Small intestine (tissue), 7 donors: ENCODE data around the gene SMIM45.

Experiments used
- DNase-seq, 2 donors: peaks; one replicate each; pipeline versions ENCODE4 v3.0.0 to v3.0.0-alpha.2; 2013
- FAIRE-seq: peaks from 2 replicates; lab custom pipeline; 2012; peaks lifted over from hg19 to GRCh38; lab: Jason Lieb, UNC
- H3K27ac ChIP-seq, 3 donors: one replicate each; pipeline ENCODE4 v1.5.1; 2013; ENCODE audit warnings: low read length in 2 of 3, mild to moderate bottlenecking in 2 of 3, control low read depth in 1 of 3, inconsistent platforms in 1 of 3, low read depth in 1 of 3, moderate library complexity in 1 of 3
- H3K27me3 ChIP-seq, 3 donors: one replicate each; pipeline ENCODE4 v1.6.1; 2013; ENCODE audit warnings: low read length in 3 of 3, inconsistent platforms in 1 of 3; ENCODE audit not compliant: control insufficient read depth in 3 of 3, insufficient read depth in 3 of 3
- H3K36me3 ChIP-seq, 3 donors: one replicate each; pipeline ENCODE4 v1.6.1; 2013; ENCODE audit warnings: low read length in 3 of 3, inconsistent platforms in 1 of 3, low read depth in 1 of 3, mild to moderate bottlenecking in 1 of 3, moderate library complexity in 1 of 3; ENCODE audit not compliant: control insufficient read depth in 3 of 3, insufficient read depth in 2 of 3
- H3K4me1 ChIP-seq, 3 donors: one replicate each; pipeline ENCODE4 v1.6.1; 2013; ENCODE audit warnings: low read length in 2 of 3, inconsistent platforms in 1 of 3, low read depth in 1 of 3, mild to moderate bottlenecking in 1 of 3, moderate library complexity in 1 of 3; ENCODE audit not compliant: control insufficient read depth in 3 of 3, insufficient read depth in 2 of 3
- H3K4me3 ChIP-seq, 3 donors: one replicate each; pipeline ENCODE4 v1.5.1; 2013; ENCODE audit warnings: low read length in 3 of 3, control low read depth in 1 of 3, inconsistent platforms in 1 of 3, low read depth in 1 of 3, mild to moderate bottlenecking in 1 of 3, moderate library complexity in 1 of 3
- H3K9me3 ChIP-seq, 2 donors: one replicate each; pipeline ENCODE4 v1.6.1; 2013; ENCODE audit warnings: low read depth in 1 of 2, low read length in 1 of 2; ENCODE audit not compliant: control insufficient read depth in 2 of 2, insufficient read depth in 1 of 2
- WGBS, 3 donors: extraction: QIAGEN DNeasy Blood & Tissue Kit; methylation state at CpG; one replicate each; pipeline ENCODE4 v1.1.7; 2013; 5-methylcytosine and 5-hydroxymethylcytosine counted together
- donor health status: healthy with polysubstance abuse.
- donor health status: control.
- donor health status: control.
- donor health status: Bipolar disorder and iron deficiency.
- donor health status: healthy.

Gene SMIM45

DNA sequence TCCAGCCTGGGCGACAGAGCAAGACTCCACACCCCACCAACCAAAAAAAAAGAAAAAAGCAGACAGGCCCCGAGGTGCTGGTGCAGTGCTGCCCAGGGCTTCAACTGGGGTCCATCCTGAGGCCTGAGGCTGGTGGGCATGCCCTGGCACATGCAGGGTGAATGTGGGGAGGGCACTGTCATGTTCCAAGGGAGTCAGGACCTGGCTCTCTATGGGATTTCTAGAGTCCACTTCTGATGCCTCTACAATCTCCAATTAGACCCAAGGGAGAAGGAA is 15.1 kb upstream of the SMIM45 start:
- no peaks in the 10 kb centered on the region for H3K27me3 ChIP-seq
- DNase-seq (no peak), FAIRE-seq (no peak)
- peaks cover 0 to 4% (median 0%) of the 10 kb centered on the region in 3 donors for H3K4me1 ChIP-seq
- no peak overlapping the region for H3K4me3 ChIP-seq
- H3K27ac ChIP-seq: peak overlapping the region in 1 of 3 donors; percentile 16
- peaks cover 0 to 55% (median 0%) of the 10 kb centered on the region in 3 donors for H3K36me3 ChIP-seq
- 88 to 92% (median 91%) methylated on average over 2 of the region's 2 CpGs for WGBS, 3 donors
- peaks cover 0 to 4% of the 10 kb centered on the region in 2 donors for H3K9me3 ChIP-seq

DNA sequence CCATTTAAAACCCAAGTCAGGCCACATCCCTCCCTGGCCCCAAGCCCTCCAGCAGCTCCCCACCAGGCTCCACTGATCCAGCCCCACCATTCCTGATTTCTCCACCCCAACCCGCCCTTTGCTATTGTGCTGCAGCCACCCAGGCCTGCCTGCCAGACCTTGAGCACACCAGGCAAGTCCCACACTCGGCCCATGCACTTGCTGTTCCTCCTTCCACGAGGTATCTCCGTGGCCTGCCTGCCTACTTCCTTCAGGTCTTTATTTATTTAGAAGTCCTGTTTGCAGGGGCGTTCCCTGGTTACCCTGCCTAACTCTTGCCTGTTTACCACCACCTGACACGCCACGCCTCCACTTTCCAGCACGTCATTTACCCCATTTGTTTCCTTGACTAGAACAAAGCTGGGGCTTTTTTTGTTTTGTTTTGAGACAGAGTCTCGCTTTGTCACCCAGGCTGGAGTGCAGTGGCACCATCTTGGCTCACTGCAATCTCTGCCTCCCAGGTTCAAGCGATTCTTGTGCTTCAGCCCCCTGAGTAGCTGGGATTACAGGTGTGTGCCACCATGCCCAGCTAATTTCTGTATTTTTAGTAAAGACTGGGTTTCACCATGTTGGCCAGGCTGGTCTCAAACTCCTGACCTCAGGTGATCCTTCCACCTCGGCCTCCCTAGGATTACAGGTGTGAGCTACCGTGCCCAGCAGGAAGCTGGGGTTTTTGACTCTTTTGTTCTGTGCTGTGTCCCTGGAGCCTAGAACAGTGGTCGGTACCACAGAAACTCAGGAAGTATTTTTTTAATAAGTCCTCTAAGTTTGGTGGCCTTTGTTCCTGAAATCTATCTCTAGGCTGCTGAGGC is 11.7 kb upstream of the SMIM45 start:
- Histone ChIP-seq H3K4me1 (peaks cover 0 to 4% (median 0%) of the 10 kb centered on the region in 3 donors), H3K36me3 (peaks cover 0 to 56% (median 0%) of the 10 kb centered on the region in 3 donors), H3K27me3 (no peaks in the 10 kb centered on the region), H3K4me3 (no peak overlapping the region), H3K9me3 (peaks cover 0 to 4% of the 10 kb centered on the region in 2 donors), H3K27ac (peak overlapping the region; percentile 42 to 90 (median 63))
- 59 to 70% (median 62%) methylated on average over 13 of the region's 13 CpGs for WGBS, 3 donors
- peak in 1 of 2 donors; percentile 80 for DNase-seq
- no peak for FAIRE-seq

DNA sequence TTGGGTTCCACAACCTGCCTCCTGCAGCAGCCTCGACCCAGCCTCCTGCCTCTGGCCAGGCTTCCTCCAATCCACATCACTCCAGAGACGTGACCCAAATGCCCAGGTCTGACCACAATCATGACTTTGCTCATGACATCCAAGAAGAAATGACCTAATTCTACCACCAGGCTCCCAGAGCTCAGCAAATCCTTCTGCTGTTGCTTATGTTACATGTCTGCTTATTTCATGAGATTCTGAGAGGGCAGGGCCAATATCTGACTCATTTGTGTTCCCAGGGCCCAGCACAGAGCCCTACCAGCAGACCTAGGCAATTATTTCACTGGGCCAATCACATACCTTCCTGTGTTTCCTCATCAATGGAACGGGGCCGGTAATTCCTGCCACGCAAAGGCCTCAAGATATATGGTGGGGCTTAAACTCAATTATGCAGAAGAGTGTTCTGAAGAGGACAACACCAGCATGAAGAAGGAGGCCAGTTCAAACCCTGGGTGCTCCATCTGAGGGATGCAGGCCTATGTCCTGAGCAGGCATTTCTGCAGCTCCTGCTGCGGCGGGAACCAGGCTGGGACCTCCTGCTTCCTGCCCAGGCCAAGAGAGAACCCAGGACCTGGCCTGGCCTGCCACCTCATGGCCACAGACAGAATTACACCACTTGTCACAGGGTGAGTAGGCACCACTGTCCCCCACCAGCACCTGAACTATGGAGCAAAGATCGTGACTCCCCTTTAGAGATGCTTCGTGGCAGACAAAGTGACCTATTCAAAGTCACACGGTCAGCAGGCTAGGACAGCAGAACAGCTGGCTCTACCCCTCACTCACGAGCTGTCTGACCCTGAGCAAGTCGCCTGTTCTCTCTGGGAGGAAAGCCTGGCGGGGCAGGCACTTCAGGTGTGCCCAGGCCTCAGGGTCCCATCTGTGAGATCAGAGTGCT is 10.9 kb upstream of the SMIM45 start:
- no peaks in the 10 kb centered on the region for H3K27me3 ChIP-seq
- H3K9me3 ChIP-seq: peaks cover 0 to 4% of the 10 kb centered on the region in 2 donors
- peak overlapping the region; percentile 42 to 90 (median 63) for H3K27ac ChIP-seq
- FAIRE-seq (no peak), DNase-seq (peak; percentile 82 to 86)
- H3K36me3 ChIP-seq: peaks cover 0 to 55% (median 0%) of the 10 kb centered on the region in 3 donors
- 44 to 50% (median 45%) methylated on average over 13 of the region's 13 CpGs for WGBS, 3 donors
- no peak overlapping the region for H3K4me3 ChIP-seq
- peaks cover 0 to 10% (median 0%) of the 10 kb centered on the region in 3 donors for H3K4me1 ChIP-seq

- Histone ChIP-seq H3K4me1 (peaks cover 0 to 18% (median 0%) of the 10 kb centered on the region in 3 donors), H3K9me3 (peaks cover 0 to 4% of the 10 kb centered on the region in 2 donors), H3K27me3 (no peaks in the 10 kb centered on the region), H3K4me3 (no peak overlapping the region), H3K27ac (no peak overlapping the region), H3K36me3 (peaks cover 0 to 43% (median 0%) of the 10 kb centered on the region in 3 donors)
- DNase-seq (peak in 1 of 2 donors; percentile 62), FAIRE-seq (no peak)
- 37 to 58% (median 45%) methylated on average over 9 of the region's 9 CpGs for WGBS, 3 donors
These were observed 8.2 kb upstream of the SMIM45 start for GRCh38 chr22:41943661-41944209.

- H3K27me3 ChIP-seq: no peaks in the 10 kb centered on the region
- peaks cover 0 to 16% (median 0%) of the 10 kb centered on the region in 3 donors for H3K36me3 ChIP-seq
- H3K9me3 ChIP-seq: no peaks in the 10 kb centered on the region
- H3K4me1 ChIP-seq: peaks cover 0 to 14% (median 0%) of the 10 kb centered on the region in 3 donors
- FAIRE-seq: no peak
- WGBS, 3 donors: 0 to 2% (median 1%) methylated on average over 52 to 56 of the region's 56 CpGs
- peak within 1 kb of the TSS in 2 of 3 donors; percentile 1 to 39 for H3K27ac ChIP-seq
- DNase-seq: peak; percentile 95 to 97
- H3K4me3 ChIP-seq: peak within 1 kb of the TSS; percentile 59 to 83 (median 59)
These were observed 5.1 kb upstream of the SMIM45 start, which contains the start of gene CENPM for GRCh38 chr22:41946629-41947423. CENPM (minus strand) TSS chr22:41947152; CDS start chr22:41947076, 76 bp downstream.

DNA sequence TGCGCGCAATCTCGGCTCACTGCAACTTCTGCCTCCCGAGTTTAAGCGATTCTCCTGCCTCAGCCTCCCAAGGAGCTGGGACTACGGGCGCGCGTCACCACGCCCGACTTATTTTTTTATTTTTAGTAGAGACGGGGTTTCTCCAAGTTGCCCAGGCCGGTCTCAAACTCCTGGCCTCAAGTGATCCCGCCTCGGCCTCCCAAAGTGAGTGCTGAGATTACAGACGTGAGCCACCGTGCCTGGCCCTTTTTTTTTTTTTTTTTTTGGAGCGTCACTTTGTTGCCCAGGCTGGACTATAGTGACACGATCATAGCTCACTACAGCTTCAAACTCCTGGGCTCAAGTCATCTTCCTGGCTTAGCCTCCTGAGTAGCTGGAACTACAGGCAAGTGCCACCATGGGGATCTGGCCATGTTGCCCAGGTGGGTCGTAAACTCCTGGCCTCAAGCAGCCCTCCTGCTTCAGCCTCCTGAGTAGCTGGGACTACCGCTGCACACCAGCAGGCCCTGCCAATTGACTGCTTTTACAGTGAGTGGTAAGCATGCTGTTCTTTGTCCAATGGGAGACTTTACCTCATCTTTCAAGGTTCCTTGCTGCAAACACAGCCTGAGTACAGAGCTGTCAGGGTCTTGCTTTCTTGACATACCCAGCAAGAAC is 4.4 kb upstream of the SMIM45 start:
- Histone ChIP-seq H3K4me3 (peak overlapping the region in 1 of 3 donors; percentile 83), H3K9me3 (no peaks in the 10 kb centered on the region), H3K27ac (no peak overlapping the region), H3K4me1 (peaks cover 0 to 14% (median 0%) of the 10 kb centered on the region in 3 donors), H3K27me3 (no peaks in the 10 kb centered on the region), H3K36me3 (peaks cover 0 to 12% (median 0%) of the 10 kb centered on the region in 3 donors)
- FAIRE-seq (no peak), DNase-seq (no peak)
- WGBS, 3 donors: 70 to 74% (median 72%) methylated on average over 21 of the region's 21 CpGs

- H3K4me1 ChIP-seq: peaks cover 0 to 14% (median 0%) of the 10 kb centered on the region in 3 donors
- no peaks in the 10 kb centered on the region for H3K9me3 ChIP-seq
- no peaks in the 10 kb centered on the region for H3K27me3 ChIP-seq
- WGBS, 3 donors: 89 to 94% (median 92%) methylated on average over 2 of the region's 2 CpGs
- no peak overlapping the region for H3K27ac ChIP-seq
- H3K36me3 ChIP-seq: peaks cover 0 to 9% (median 0%) of the 10 kb centered on the region in 3 donors
- DNase-seq (no peak), FAIRE-seq (no peak)
- no peak overlapping the region for H3K4me3 ChIP-seq
These were observed 3.8 kb upstream of the SMIM45 start for GRCh38 chr22:41948142-41948541.
